ENCODE results near the gene PPP3CA. TPM values are rescaled to one million over a fixed set of nuclear protein-coding genes. Genes with fewer than 3 reads are reported as not detected.
"Not testable (repeated sequence)": the region's sequence is repeated elsewhere in the genome, so short reads cannot be mapped to it uniquely, and the experiment has no call there.

The PPP3CA gene
- total RNA-seq, 2 experiments from 2014 or later = 12.9 to 13.8 TPM

DNA sequence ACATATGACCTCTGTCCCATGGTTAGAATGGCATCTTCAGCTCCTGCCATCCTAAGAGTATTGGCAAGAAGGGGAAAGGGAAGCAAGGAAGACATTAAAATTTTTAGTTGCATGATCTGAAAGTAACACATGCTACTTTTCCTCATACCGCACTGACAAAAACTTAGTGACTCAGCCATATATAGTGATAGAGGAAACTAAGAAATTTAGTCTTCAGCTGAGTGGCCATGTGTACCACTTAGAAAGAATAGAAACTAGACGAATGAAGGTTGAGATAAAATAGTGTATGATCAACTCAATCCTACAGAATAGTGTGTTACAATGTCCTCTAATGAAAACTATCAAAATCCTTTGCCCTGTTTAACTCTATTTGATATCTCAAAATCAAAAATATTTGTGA lies 164.1 kb downstream of the PPP3CA start:
- POLR2A ChIA-PET = interaction anchor here (0.8 kb wide), 1 partner anchor 22 kb away, joined by 3 read pairs; no protein-coding TSS in a partner anchor

DNA sequence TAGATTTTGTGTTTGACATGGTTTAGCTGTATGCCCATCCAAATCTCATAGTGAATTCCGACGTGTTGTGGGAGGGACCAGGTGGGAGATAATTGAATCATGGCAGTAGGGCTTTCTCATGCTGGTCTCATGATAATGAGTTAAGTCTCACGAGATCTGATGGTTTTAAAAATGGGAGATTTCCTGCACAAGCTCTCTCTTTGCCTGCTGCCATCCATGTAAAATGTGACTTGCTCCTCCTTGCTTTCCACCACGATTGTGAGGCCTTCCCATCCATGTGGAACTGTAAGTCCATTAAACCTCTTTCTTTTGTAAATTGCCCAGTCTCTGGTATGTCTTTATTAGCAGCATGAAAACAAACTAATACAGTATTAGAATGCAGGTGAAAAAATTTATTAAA lies 164.6 kb downstream of the PPP3CA start:
- H3K4me1 Mint-ChIP-seq (ENCODE audit: low read depth); H3K9me3 ChIP-seq (ENCODE audit: control insufficient read depth in 1 of 2, insufficient read depth in 1 of 2, low read length in 2 of 2); H3K9me3 Mint-ChIP-seq; H3K36me3 ChIP-seq (ENCODE audit: insufficient read depth, low read length); ATAC-seq (ENCODE audit: poor library complexity); H3K27me3 ChIP-seq (ENCODE audit: control insufficient read depth in 1 of 2, insufficient read depth in 2 of 2, low read length in 2 of 2); H3K4me3 Mint-ChIP-seq; DNase-seq; POLR2A ChIA-PET; H3K27me3 Mint-ChIP-seq; H3K4me1 ChIP-seq (ENCODE audit: insufficient read depth, low read length); H3K27ac ChIP-seq (ENCODE audit: low read depth in 1 of 2, low read length in 2 of 2); H3K4me3 ChIP-seq (ENCODE audit: low read length); intact Hi-C loops (cut with DNase I, micrococcal nuclease); H3K27ac Mint-ChIP-seq: not testable (repeated sequence)
- H3K36me3 Mint-ChIP-seq (ENCODE audit: low read depth) = peaks cover 10% of the 10 kb centered on the region
- CTCF ChIA-PET = interaction anchor here (1.0 kb wide), 1 partner anchor 14 kb away, joined by 3 read pairs; no protein-coding TSS in a partner anchor

More for the DNA sequence above, 164.1 kb downstream of the PPP3CA start:
- Histone ChIP-seq H3K36me3 (ENCODE audit: insufficient read depth, low read length) (no peaks in the 10 kb centered on the region), H3K4me3 (ENCODE audit: low read length) (no peak overlapping the region), H3K27me3 (ENCODE audit: control insufficient read depth in 1 of 2, insufficient read depth in 2 of 2, low read length in 2 of 2) (no peaks in the 10 kb centered on the region), H3K27ac (ENCODE audit: low read depth in 1 of 2, low read length in 2 of 2) (no peak overlapping the region), H3K9me3 (ENCODE audit: control insufficient read depth in 1 of 2, insufficient read depth in 1 of 2, low read length in 2 of 2) (no peaks in the 10 kb centered on the region), H3K4me1 (ENCODE audit: insufficient read depth, low read length) (no peaks in the 10 kb centered on the region)
- CTCF ChIA-PET = interaction anchor here (1.0 kb wide), 1 partner anchor 14 kb away, joined by 3 read pairs; no protein-coding TSS in a partner anchor
- Mint-ChIP-seq H3K36me3 (ENCODE audit: low read depth) (peaks cover 10% of the 10 kb centered on the region), H3K27ac (no peak overlapping the region), H3K4me3 (no peak overlapping the region), H3K4me1 (ENCODE audit: low read depth) (peaks cover 5% of the 10 kb centered on the region), H3K9me3 (no peaks in the 10 kb centered on the region), H3K27me3 (no peaks in the 10 kb centered on the region)
- ATAC-seq (ENCODE audit: poor library complexity) (no peak), DNase-seq (no peak)
- TF ChIP-seq, protein P1, sequence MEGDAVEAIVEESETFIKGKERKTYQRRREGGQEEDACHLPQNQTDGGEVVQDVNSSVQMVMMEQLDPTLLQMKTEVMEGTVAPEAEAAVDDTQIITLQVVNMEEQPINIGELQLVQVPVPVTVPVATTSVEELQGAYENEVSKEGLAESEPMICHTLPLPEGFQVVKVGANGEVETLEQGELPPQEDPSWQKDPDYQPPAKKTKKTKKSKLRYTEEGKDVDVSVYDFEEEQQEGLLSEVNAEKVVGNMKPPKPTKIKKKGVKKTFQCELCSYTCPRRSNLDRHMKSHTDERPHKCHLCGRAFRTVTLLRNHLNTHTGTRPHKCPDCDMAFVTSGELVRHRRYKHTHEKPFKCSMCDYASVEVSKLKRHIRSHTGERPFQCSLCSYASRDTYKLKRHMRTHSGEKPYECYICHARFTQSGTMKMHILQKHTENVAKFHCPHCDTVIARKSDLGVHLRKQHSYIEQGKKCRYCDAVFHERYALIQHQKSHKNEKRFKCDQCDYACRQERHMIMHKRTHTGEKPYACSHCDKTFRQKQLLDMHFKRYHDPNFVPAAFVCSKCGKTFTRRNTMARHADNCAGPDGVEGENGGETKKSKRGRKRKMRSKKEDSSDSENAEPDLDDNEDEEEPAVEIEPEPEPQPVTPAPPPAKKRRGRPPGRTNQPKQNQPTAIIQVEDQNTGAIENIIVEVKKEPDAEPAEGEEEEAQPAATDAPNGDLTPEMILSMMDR (IDR thresholded peaks at IDR 0.05) = no peak
- intact Hi-C loops (cut with DNase I, micrococcal nuclease) = no loop called here

DNA sequence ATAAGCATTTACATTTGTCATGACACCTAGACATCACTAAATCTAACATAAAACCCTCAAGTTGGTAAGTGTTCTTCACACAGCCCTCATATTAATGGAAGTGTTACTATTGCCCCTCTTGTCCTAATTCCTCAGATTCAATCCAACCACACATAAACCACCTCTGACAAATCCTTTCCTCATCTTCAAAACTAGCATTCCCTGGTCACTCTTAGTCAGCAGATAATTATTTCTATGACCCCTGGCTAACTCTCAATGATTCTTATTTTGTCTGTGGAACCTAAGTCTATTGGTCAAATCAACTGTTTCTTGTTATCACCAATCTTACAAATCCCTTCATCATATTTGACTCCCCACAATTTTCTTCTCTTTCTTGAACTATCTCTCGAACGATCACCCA lies 168.6 kb downstream of the PPP3CA start:
- ChIA-PET POLR2A (no interaction called here), CTCF (no interaction called here)
- no peak for DNase-seq
- Histone ChIP-seq H3K27me3 (ENCODE audit: control insufficient read depth in 1 of 2, insufficient read depth in 2 of 2, low read length in 2 of 2) (no peaks in the 10 kb centered on the region), H3K4me3 (ENCODE audit: low read length) (no peak overlapping the region), H3K9me3 (ENCODE audit: control insufficient read depth in 1 of 2, insufficient read depth in 1 of 2, low read length in 2 of 2) (no peaks in the 10 kb centered on the region), H3K4me1 (ENCODE audit: insufficient read depth, low read length) (no peaks in the 10 kb centered on the region), H3K36me3 (ENCODE audit: insufficient read depth, low read length) (no peaks in the 10 kb centered on the region), H3K27ac (ENCODE audit: low read depth in 1 of 2, low read length in 2 of 2) (no peak overlapping the region)
- Mint-ChIP-seq H3K9me3 (no peaks in the 10 kb centered on the region), H3K27me3 (no peaks in the 10 kb centered on the region), H3K4me3 (no peak overlapping the region), H3K36me3 (ENCODE audit: low read depth) (peaks cover 10% of the 10 kb centered on the region), H3K27ac (no peak overlapping the region), H3K4me1 (ENCODE audit: low read depth) (peaks cover 6% of the 10 kb centered on the region)
- intact Hi-C loops (cut with DNase I, micrococcal nuclease) = no loop called here
- TF ChIP-seq, protein P1 (IDR thresholded peaks at IDR 0.05) = no peak
- ATAC-seq (ENCODE audit: poor library complexity) = no peak

DNA sequence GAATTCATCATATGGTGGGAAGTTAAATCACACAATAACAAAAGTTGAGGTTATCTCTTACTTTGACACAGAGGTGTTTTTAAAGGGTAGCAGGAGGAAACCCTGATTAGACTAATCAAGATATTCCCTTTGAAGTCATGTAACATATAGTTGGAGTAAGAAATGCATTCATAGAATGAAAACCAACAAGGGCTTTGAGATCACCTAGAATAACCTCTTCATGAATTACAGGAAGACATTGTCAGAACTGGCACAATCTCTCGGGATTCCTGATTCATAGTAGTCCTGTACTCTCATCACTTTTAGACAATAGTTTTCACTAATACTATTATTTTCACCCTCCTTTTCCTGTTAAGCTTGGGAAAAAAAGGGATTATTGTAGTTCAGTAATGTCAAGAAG lies 170.2 kb downstream of the PPP3CA start:
- H3K36me3 ChIP-seq (ENCODE audit: insufficient read depth, low read length) = no peaks in the 10 kb centered on the region
- no peak overlapping the region for H3K4me3 ChIP-seq (ENCODE audit: low read length)
- Mint-ChIP-seq H3K9me3 (no peaks in the 10 kb centered on the region), H3K27me3 (no peaks in the 10 kb centered on the region), H3K4me1 (ENCODE audit: low read depth) (peaks cover 6% of the 10 kb centered on the region), H3K4me3 (no peak overlapping the region), H3K36me3 (ENCODE audit: low read depth) (no peaks in the 10 kb centered on the region), H3K27ac (no peak overlapping the region)
- no peaks in the 10 kb centered on the region for H3K9me3 ChIP-seq (ENCODE audit: control insufficient read depth in 1 of 2, insufficient read depth in 1 of 2, low read length in 2 of 2)
- ATAC-seq (ENCODE audit: poor library complexity) (no peak), DNase-seq (no peak)
- TF ChIP-seq, protein P1 (IDR thresholded peaks at IDR 0.05) = no peak
- intact Hi-C loops (cut with DNase I, micrococcal nuclease) = no loop called here
- no peaks in the 10 kb centered on the region for H3K4me1 ChIP-seq (ENCODE audit: insufficient read depth, low read length)
- no peak overlapping the region for H3K27ac ChIP-seq (ENCODE audit: low read depth in 1 of 2, low read length in 2 of 2)
- ChIA-PET CTCF (no interaction called here), POLR2A (no interaction called here)
- H3K27me3 ChIP-seq (ENCODE audit: control insufficient read depth in 1 of 2, insufficient read depth in 2 of 2, low read length in 2 of 2) = no peaks in the 10 kb centered on the region

Data from CD4-positive, alpha-beta T cell (primary cell).